ENCODE data around the gene ANTXR2. TPM values are rescaled to one million over a fixed set of nuclear protein-coding genes. Genes with fewer than 3 reads are reported as not detected.

ANTXR2 gene
- total RNA-seq, 4 donors from 2014 or later: 51.8 to 182 (median 144) TPM

- peaks cover 0 to 6% of the 10 kb centered on the region in 2 donors for H3K4me1 ChIP-seq
- no peak for TF ChIP-seq POLR2A (IDR thresholded peaks at IDR 0.05)
- no peak for TF ChIP-seq CTCF (IDR thresholded peaks at IDR 0.05)
- intact Hi-C loops (cut with DNase I; ENCODE audit: low total_unique reads): no loop called here
Measured at GRCh38 chr4:80070880-80071603, 2.0 kb downstream of the ANTXR2 start.

GRCh38 chr4:80069837-80070731, 2.9 kb downstream of the ANTXR2 start:
- intact Hi-C loops (cut with DNase I; ENCODE audit: low total_unique reads): no loop called here
- DNase-seq: no peak
- Histone ChIP-seq H3K27ac (peak overlapping the region; percentile 91 to 98), H3K27me3 (no peaks in the 10 kb centered on the region), H3K4me1 (peaks cover 0 to 6% of the 10 kb centered on the region in 2 donors), H3K4me3 (peak overlapping the region; percentile 11 to 98), H3K36me3 (no peaks in the 10 kb centered on the region), H3K9me3 (no peaks in the 10 kb centered on the region)
- TF ChIP-seq POLR2A (IDR thresholded peaks at IDR 0.05) (no peak), CTCF (IDR thresholded peaks at IDR 0.05) (no peak)

More at GRCh38 chr4:80070880-80071603, 2.0 kb downstream of the ANTXR2 start:
- Histone ChIP-seq H3K4me3 (peak overlapping the region; percentile 88 to 98), H3K27me3 (no peaks in the 10 kb centered on the region), H3K36me3 (no peaks in the 10 kb centered on the region), H3K27ac (peak overlapping the region; percentile 91 to 98), H3K9me3 (no peaks in the 10 kb centered on the region)
- no peak for DNase-seq

GRCh38 chr4:80069108-80069836, 3.8 kb downstream of the ANTXR2 start:
- no peaks in the 10 kb centered on the region for H3K27me3 ChIP-seq
- no peaks in the 10 kb centered on the region for H3K36me3 ChIP-seq
- no peak for DNase-seq
- H3K27ac ChIP-seq: peak overlapping the region; percentile 91 to 98
- TF ChIP-seq POLR2A (IDR thresholded peaks at IDR 0.05) (no peak), CTCF (IDR thresholded peaks at IDR 0.05) (no peak)
- H3K9me3 ChIP-seq: no peaks in the 10 kb centered on the region
- intact Hi-C loops (cut with DNase I; ENCODE audit: low total_unique reads): no loop called here
- H3K4me3 ChIP-seq: peak overlapping the region in 1 of 2 donors; percentile 98
- H3K4me1 ChIP-seq: peaks cover 0 to 1% of the 10 kb centered on the region in 2 donors

GRCh38 chr4:80065601-80066000, 7.4 kb downstream of the ANTXR2 start:
- H3K4me3 ChIP-seq: no peak overlapping the region
- peak overlapping the region in 1 of 2 donors; percentile 32 for H3K27ac ChIP-seq
- no peaks in the 10 kb centered on the region for H3K9me3 ChIP-seq
- no peaks in the 10 kb centered on the region for H3K4me1 ChIP-seq
- H3K27me3 ChIP-seq: no peaks in the 10 kb centered on the region
- intact Hi-C loops (cut with DNase I; ENCODE audit: low total_unique reads): no loop called here
- H3K36me3 ChIP-seq: no peaks in the 10 kb centered on the region
- no peak for DNase-seq
- no peak for TF ChIP-seq CTCF (IDR thresholded peaks at IDR 0.05)
- TF ChIP-seq POLR2A (IDR thresholded peaks at IDR 0.05): no peak

Data from uterus (tissue), 4 donors.